Stimulated activated CD8-positive, alpha-beta memory T cell treated with anti-CD3 and anti-CD28 coated beads, Interleukin-4, amount 100 ng/mL, for 1 hour (primary cell): Measurements from ENCODE around the gene BRD3OS.

Source experiments
- DNase-seq, 2 donors: peaks; one replicate each; pipeline ENCODE4 v3.0.0-alpha.2; 2020; ENCODE audit warnings: low read depth in 2 of 2, low spot score in 1 of 2

Gene BRD3OS

DNA sequence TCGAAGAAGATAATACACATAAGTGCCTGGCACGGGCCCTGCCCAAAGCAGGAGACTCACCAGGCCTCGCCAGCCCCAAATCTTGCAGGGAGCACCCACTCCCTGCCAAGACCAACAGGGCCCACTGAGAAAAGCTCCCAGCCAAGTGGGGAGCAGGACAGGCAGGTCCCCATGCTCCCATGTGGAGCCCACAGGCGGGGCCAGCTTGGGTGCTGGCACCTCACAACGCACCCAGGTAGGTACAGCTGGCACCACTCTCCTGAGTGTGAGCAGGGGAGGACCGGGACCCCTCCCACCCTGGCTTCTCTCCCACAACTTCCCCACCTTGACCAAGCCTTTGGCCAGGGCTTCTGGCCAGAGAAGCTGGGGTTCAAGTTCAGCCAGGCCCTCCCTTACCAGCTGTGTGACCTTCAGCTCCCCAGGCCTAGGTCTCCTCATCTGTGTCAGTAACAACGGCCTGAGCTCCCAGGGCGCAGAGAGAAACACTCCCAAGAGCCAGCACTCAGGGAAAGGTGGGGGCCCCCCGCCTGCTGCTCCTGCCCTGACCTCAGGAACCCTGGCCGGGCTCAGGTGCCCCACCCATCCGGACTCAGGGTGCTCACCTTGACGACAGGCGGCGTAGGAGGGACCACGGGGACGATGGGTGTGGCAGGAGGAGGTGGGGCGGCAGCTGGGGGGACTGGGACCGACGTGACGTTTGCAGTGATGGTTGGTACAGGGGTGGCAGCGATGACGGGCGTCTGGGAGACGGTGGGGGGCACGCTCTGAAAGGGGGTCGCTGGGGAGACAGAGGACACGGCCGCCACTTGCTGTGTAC is 24.7 kb downstream of the BRD3OS start:
- no peak for DNase-seq

DNA sequence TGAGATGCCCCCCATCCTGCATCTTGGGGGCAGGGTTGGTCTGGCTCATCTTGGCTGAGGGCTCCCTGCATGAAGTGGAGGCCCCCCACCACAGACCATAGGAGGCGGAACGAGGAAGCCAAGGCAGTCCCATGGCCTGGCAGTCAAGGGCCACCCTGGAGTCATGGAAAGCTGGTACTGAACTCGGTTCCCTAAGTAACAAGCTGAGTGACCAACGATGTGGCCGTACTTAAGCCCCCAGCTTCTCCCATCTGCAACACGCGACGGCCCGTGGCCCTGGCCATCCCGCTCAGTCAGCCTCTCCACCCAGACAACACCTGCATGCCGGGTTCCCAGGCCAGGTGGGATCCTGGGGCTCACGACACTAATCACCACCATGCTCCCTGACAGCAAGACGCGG is 25.4 kb downstream of the BRD3OS start:
- no peak for DNase-seq

DNA sequence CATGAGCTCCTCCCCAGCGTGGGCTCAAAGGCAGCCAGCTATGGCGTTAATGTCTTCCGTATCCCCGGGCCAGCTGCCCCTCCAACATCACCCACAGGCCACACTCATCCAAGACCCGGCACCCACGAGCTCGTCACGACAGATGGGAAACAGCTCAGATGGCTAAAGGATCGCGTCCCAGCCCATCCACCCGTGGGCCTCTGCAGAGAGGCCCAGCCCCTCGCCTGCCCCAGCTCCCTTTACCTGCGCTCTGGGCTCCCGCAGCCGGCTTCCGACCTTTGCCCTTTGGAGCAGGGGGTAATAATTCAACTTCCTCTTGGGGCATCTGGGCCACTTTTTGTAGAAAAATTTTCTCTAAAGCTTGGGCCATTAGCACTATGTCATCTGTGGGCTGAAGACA is 26.0 kb downstream of the BRD3OS start:
- DNase-seq = no peak

DNA sequence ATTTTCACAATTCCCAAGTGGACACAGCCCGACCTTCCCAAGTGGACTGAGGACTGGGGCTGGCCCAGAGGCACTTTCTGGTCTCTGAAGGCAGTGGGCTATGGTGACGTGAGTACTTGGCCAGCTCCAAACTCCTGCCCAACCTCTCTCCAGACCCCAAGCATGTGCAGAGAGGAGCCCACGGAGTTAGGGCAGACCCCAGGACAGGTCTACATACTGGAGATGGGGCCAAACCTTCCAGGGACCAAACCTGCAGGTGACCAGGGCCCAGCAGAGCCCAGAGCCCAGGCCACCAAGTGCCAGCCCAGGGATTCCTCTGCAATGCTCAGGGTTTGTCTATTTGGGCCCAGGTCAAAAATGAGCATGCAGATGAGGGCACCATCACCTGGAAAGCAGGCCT is 27.2 kb downstream of the BRD3OS start:
- DNase-seq = no peak

DNA sequence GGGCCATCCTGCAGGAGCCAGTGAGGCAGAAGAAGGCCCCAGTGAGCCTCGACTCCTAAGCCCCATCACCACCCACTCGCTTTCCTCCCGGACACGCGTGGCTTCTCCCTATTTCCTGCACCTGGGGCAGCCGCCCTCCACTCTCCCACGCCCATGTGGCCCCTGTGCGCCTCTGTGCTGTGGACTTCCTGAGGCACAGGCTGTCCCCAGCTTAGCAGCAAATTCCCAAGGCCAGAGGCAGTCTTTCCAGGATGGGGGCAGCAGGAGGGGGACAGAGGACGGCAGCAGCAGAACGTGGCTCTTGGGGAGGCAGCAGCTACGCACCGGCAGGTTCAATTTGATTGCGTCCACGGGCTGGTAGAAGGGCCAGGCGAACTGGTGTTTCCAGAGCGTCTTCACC is 27.7 kb downstream of the BRD3OS start:
- DNase-seq = no peak

DNA sequence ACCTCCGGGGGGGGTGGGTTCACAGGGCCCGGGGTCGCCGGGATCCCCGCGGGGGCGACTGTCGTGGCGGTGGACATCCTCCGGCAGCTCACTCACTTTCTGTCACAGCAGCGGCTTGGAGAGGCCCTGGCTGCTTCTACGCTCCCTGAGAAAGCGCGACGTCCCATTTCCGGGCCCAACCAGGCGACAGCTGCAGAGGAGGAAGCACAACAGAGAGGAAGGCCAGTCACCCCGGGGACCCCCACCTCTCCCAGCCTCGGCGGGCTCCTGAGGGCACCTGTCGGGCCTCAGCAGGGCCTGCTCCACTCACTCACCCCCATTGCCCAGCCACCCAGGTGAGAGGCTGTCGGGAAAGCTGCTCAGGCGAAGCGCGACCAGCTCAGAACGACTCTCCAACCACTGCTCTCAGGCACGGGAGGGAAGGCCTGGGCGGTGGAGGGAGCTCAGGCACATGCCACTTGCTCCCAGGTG is 28.2 kb downstream of the BRD3OS start:
- DNase-seq = no peak

DNA sequence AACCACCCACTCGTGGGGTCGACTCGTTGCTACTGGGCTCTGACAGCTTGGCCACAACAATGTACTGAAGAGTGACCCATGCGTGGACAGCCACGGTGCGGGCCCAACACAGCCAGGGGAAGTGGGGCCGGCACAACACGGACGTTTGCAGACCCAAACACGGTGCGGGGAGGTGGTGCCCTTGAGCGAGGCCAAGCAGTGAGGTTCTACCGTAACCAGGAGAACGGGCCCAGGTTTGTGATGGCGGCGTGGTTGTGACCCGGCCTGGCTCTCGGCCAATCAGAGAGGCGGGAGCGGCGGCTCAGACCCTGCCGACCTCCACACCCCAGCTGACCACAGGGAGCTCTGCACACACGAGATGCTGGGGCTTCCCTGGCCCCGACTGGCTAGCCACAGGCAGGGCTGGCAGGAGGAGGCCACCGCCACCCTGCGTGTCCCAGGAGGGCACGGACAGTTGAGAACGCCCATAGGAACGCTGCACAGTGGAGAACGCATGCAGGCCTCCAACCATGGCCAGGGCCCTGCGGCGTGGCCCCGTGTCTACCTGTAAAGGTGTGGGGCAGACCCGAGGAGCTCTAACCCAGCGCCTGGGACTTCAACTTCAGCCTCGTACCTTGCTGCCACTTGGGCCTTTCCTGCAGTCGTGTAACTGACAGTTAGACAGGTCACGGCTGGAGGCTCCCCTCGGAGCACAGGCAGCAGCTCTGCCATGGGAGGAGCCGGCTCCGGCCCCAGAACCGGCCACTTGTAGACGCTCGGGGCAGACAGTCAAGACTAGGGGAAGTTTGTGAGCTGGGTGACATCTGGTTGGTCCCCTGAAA is 28.9 kb downstream of the BRD3OS start:
- DNase-seq = no peak

DNA sequence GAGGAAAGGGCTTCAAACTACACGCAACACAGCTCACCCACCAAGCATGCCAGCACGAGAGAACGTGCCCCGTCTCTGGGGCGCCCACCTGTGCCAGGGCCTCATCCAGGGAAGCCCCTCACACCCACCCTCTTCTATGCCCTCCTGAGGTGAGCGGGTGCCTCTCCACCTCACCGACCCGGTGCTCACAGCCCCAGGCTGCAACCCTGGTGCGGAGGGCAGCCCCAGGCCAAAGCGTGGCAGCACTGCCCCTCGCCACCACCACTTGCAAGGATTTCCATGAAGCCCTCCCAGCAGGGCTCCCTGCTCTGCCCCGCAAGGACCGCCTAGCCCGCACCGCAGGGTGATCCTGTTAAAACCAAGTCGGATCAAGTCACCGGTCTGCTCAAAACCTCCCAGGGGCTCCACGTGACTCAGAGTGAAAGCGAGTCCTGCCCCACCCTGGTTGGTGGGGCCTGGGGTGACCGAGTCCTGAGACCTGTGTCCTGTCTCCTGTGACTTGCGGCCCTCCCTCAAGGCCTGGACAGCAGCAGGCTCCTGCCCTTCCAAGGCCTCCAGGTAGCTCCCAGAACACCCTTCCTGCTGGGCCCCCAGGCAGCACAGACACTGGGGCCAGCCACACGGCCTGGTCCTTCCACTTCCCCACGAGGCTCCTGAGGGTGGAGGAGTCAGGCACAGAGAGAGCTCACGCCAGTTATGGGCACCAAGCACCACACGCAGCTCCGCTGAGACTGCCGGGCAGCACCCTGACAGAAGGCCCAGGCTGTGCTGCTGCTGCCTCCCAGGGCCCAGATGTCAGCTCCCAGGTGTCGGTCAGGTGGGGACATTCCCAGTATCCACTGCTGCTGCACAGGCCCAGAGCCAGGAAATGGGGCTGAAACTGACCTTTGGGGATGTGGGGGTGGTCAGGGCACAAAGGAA is 29.9 kb downstream of the BRD3OS start:
- no peak for DNase-seq

DNA sequence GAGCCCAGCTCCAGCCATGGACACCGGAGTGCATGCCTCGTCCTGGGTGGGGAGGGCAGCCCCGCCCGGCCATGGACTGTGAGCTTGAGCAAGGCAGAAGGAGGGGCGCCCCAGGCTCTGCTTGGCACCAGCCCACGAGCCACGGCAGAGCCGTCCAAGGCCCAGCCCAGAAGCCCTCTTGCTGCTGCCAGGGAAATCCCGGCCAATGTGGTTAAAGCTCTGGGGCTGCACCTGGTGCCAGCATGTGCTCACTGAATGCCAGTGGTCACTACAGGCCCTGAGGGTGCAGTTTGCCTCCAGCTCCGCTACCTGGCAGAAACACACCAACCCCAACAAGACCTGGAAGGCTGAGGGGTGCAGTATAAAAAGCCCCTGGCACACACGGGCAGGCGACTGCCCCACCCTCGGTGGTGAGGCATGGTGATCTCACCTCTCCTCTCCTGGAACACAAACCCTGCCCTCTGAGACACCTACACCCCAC is 30.7 kb downstream of the BRD3OS start:
- DNase-seq = no peak

DNA sequence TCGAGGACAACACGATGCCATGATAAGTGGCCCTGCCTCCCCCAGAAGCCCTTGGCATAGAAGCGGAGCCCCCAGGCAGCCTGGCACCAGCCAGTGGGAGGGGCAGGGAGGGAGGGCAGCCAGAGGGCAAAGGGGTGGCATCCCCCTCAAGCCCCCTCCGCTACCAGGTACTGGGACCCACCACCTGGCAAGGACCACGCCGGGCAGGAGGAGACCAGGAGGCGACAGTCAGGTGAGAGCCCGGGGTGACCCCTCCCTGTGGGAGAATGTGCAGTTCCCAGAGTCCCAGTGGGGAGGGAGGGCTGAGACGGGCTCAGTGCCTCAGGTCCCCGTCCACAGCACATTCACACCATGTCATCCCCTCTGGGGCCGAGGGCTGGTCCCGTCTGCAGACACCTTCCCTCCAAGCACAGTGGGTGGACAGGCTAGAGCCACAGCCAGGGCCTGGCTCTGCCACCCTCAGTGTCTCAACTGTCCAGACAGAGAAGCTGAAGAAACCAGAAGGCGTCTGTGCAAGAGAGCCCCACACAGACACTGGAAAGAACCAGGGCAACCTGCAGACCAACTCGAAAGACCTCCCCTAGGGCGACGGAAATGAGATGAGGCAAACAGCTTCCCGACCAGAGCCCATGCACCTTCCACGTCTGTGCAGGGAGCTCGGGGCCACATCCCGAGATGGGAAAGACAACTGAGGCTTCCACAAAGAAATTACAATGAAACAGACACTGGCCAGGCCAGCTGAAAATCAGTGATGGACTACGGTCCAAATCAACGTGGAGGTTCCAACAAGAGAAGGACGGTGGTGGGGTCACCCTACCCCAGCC is 31.4 kb downstream of the BRD3OS start:
- DNase-seq = no peak

DNA sequence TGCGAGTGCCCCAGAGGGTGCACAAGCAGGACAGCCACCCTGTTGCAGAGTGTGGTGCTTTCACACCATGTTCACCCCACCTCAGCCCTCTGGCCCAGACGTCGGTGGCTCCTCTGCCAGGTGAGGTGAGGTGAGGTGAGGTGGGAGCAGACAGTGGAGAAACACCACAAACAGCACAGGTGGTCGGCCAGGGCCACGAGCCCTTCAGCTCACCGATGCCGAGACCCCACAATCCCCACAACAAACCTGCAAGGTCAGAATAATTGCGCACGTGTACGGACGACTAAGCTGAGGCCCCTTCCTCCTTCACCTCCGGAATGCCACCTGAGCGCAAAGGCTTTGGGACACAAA is 32.0 kb downstream of the BRD3OS start:
- no peak for DNase-seq

DNA sequence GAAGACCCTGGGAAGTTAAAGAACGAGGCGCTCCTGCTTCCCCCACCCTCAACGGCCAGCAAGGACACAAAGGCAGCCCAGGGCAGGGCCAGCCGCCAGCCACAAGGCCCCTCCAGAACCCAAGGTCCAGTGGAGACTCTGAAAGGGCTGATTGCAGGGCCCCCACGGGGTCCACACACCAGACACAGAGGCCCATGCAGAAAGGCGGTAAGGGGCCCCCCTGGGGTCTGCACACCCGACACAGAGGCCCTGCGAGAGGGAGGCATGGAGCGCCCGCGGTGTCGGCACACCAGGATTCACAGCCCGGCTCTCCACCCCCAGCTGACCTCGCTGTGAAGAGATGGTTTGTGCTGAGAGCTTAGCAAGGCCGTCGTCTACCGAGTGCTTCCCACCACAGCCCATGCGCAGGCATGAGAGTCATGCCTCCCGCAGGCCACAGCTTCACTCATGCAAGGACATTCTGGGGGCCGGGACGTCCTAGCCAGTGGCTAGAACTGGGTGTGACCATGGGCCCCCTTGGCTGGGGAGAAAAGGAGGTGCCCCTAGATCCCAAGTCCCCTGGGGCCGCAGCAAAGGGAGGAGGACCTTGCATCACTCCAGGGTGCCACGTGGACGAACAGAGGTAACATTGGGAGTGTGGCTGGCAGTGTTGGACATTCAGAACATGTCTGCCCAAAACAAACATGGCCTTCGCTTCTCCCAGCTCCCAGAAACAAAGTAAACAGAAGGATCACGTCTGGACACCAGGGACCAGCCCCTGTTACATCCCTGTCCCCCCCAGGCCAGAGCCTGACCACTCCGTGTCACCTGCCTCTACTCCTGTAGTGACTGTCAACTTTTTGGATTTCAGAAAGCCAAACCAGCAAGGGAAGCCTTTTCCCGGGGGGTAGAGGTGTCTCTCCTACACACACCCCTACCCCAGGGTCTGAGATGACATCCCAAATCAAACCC is 32.7 kb downstream of the BRD3OS start:
- DNase-seq = no peak

DNA sequence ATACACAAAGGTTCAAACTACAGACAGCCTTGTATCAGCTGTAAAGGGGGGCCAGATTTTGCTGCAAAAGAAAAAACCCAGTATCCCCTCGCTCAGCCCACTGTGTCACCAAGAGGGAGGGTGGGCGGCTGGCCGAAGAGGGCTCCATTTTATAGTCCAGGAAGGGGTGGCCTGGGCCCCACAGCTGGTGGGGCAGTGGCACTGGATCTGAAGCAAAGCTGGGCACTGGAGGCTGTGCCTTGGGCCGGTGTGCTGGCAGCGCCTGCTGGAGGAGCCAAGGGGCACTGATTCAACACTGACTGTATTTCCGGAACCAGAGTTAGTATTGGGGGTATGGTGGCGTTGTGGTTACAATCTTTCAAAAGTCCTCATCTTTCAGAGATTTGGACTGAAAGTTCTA is 33.4 kb downstream of the BRD3OS start:
- no peak for DNase-seq

DNA sequence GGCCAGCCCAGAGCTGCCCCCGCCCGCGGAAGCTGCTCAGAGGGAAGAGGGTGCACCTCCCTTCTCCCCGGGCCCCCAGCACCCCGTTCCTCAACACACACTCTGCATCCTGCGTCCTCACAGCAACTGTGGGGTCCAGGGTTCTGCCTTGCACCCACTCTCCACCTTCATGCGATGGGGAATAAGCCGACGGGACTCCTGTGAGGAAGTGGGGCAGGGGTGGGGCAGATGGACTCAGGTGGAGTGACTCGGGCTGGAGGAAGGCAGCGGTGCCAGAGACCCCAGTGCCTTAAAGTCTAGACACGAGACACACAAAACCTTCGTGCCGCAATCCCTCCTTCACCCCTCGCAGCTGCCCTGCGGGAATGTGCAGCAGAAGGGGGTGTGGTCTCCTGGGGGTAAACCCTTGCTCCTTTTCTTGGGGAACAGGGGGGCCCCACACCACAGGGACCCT is 33.9 kb downstream of the BRD3OS start:
- no peak for DNase-seq

DNA sequence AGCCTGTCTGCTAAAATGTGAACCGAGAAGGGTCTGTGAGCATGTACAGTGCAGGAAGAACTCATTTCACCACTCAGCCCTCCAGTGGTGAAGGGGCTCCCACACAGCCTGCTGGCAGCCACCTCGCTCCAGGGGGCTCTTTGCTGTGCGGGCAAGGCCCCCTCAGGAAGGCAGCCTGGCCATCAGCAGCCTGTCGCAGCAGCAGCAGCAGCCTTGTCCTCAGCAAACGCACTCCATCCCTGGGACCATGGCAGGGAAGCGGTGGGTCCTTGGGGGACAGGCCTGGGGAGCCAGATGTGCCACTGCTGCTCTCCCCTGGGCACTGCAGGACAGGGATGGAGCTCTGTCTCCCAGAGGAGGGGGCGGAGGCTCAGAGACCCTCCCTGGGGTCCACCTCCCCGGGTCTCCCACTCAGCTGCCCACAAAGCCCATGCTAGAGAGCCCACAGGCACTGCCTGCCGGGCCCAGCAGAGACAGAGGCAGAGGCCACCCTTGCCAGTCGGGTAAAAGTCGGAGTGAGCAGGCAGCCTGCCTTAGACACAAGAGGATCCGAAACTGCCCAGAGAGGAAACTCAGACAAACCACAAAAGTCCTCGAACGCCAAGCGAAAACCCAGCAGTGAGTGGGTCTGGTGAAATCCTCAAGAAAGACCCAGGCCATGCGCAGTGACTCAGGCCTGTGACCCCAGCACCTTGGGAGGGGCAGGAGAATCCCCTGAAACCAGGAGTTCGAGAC is 34.5 kb downstream of the BRD3OS start:
- DNase-seq = no peak

DNA sequence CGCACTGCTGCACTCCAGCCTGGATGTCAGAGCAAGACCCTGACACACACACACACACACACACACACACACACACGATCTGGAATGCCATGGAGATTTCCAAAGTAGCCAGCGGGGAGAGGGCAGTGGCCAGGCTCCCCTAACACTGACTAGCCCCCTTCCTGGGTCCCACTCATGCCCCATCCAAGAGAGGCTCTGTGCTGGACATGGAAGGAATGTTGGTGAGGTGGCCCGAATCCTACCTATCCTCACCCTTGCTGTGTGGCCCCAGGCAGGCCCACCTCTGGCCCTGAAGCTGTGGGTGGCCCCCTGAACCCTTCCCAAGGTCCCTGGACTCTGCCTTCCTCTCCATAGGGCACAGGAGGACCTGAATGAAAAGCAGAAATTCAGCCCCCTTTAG is 35.3 kb downstream of the BRD3OS start:
- no peak for DNase-seq

DNA sequence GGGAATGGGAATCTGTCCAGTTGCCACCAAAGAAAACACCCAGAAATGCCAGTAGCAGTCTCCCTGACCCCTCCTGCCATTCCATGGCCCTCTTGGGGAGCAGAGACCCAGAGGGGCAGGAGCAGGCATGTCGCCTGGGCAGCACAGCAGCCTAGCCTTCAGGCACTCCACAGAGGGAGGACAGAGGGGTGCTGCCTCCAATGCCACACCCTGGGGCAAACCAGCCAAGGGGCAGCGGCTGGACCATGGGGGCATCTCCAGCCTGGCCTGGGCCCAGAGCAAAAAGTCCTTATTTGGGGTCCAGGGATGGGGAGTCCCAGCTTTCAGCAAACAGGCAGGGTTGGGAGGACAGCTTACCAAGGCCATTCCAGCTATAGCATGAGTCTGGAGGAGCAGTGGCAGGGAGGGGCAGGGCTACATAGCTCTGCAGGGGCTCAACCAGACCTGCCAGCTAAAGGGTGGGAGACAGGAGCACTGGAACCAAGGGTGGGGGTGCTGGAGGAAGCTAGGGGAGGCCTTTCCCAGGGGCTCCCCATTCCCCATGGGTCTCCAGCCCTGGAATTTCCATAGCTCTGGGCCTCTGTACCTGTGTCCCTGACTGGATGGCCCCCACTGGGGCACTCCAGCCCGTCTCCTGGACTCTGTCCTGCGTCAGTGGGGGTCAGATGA is 35.9 kb downstream of the BRD3OS start:
- no peak for DNase-seq
